ENCODE data around the gene CSTA.

CSTA gene

DNA sequence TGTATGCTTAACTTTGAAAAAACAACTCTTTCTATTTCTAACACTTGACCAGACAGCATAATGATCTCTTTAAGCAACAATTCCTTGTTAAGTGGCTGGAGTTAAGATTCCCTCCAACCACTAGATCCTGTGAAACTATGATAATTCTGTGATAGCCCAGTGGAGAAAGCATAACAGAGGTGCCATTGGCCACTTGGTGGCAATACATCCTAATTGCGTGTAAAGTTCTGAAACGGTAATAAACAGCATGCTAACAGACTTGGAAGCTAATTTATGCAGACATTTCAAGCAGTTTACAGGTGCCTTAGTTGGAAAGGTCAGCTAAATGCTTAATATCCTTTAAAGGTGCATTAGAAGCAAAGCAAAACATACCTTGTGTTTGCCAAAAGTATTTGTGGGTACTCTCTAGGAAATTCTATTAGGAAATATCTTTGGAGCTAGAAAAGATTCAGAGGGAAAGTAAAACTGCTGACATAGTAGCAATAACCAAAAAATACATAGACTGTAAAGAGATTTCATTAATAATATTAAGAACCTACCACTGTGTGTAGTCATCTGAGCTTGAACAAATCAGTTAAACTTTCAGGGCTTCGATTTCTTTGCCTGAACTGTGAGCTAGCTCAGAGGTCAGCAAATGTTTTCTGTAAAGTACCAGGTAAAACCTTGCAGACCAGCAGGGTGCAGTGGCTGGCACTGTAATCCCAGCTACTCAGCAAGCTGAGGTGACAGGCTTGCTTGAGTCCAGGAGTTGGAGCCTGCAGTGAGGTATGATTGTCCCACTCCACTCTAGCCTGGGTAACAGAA is 19.0 kb upstream of the CSTA start:
- no CpG with 5 or more reads among the region's 3 CpGs for WGBS (ENCODE audit: extremely low coverage, insufficient coverage, low lambda C conversion rate)
- DNase-seq, result peak; percentile 65
- H3K79me1 ChIP-seq (ENCODE audit: low read length), result no peaks in the 10 kb centered on the region
- H3K18ac ChIP-seq (ENCODE audit: low read length), result no peak overlapping the region
- no peak overlapping the region for H3K56ac ChIP-seq (ENCODE audit: low read length)
- no peak overlapping the region for H3K4ac ChIP-seq (ENCODE audit: low read depth, low read length)
- H4K8ac ChIP-seq (ENCODE audit: low read depth, low read length), result no peak overlapping the region
- H3K79me2 ChIP-seq (ENCODE audit: control insufficient read depth, insufficient read depth, low read length), result no peaks in the 10 kb centered on the region
- H3K4me1 ChIP-seq (ENCODE audit: control insufficient read depth, low read depth, low read length), result no peaks in the 10 kb centered on the region
- H2BK5ac ChIP-seq (ENCODE audit: low read length), result no peak overlapping the region
- no peak overlapping the region for H2BK15ac ChIP-seq (replicated peaks; ENCODE audit: low read depth)
- H2AK5ac ChIP-seq (ENCODE audit: low read length), result no peak overlapping the region
- no peak overlapping the region for H3K27ac ChIP-seq (ENCODE audit: low read depth, low read length)
- no peak overlapping the region for H2BK120ac ChIP-seq (ENCODE audit: low read depth, low read length)
- no peak overlapping the region for H3K23ac ChIP-seq (ENCODE audit: low read length)
- H3K36me3 ChIP-seq (ENCODE audit: control insufficient read depth, insufficient read depth, low read length), result no peaks in the 10 kb centered on the region
- no peak overlapping the region for H3K4me3 ChIP-seq (ENCODE audit: low read length)
- H3K4me2 ChIP-seq (ENCODE audit: low read length), result no peak overlapping the region
- H4K5ac ChIP-seq (ENCODE audit: low read length), result no peak overlapping the region
- no peaks in the 10 kb centered on the region for H3K27me3 ChIP-seq (ENCODE audit: insufficient read depth, low read length, poor library complexity)
- H3K9ac ChIP-seq (ENCODE audit: low read length), result no peak overlapping the region

DNA sequence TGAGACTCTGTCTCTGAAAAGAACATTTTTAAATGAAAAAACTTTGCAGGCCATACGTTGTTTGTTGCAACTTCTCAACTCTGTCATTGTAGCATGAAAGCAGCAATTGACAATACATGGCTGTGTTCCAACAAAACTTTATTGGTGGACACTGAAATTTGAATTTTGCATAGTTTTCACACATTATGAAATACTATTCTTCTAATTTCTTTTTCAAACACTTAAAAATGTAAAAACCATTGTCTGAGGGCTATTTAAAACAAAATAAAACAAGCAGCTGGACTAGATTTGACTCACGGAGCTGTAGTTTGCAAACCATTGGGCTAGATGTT is 18.5 kb upstream of the CSTA start:
- Histone ChIP-seq H3K9ac (ENCODE audit: low read length) (no peak overlapping the region), H3K18ac (ENCODE audit: low read length) (no peak overlapping the region), H2AK5ac (ENCODE audit: low read length) (no peak overlapping the region), H3K4me3 (ENCODE audit: low read length) (no peak overlapping the region), H2BK15ac (replicated peaks; ENCODE audit: low read depth) (no peak overlapping the region), H3K36me3 (ENCODE audit: control insufficient read depth, insufficient read depth, low read length) (no peaks in the 10 kb centered on the region), H3K79me1 (ENCODE audit: low read length) (no peaks in the 10 kb centered on the region), H2BK120ac (ENCODE audit: low read depth, low read length) (no peak overlapping the region), H3K79me2 (ENCODE audit: control insufficient read depth, insufficient read depth, low read length) (no peaks in the 10 kb centered on the region), H2BK5ac (ENCODE audit: low read length) (no peak overlapping the region), H3K23ac (ENCODE audit: low read length) (no peak overlapping the region), H3K27me3 (ENCODE audit: insufficient read depth, low read length, poor library complexity) (no peaks in the 10 kb centered on the region), H4K5ac (ENCODE audit: low read length) (no peak overlapping the region), H3K4me2 (ENCODE audit: low read length) (no peak overlapping the region), H3K56ac (ENCODE audit: low read length) (no peak overlapping the region), H4K8ac (ENCODE audit: low read depth, low read length) (no peak overlapping the region), H3K27ac (ENCODE audit: low read depth, low read length) (no peak overlapping the region), H3K4ac (ENCODE audit: low read depth, low read length) (no peak overlapping the region), H3K4me1 (ENCODE audit: control insufficient read depth, low read depth, low read length) (no peaks in the 10 kb centered on the region)
- WGBS (ENCODE audit: extremely low coverage, insufficient coverage, low lambda C conversion rate), result no CpG with 5 or more reads among the region's 2 CpGs
- DNase-seq, result no peak

DNA sequence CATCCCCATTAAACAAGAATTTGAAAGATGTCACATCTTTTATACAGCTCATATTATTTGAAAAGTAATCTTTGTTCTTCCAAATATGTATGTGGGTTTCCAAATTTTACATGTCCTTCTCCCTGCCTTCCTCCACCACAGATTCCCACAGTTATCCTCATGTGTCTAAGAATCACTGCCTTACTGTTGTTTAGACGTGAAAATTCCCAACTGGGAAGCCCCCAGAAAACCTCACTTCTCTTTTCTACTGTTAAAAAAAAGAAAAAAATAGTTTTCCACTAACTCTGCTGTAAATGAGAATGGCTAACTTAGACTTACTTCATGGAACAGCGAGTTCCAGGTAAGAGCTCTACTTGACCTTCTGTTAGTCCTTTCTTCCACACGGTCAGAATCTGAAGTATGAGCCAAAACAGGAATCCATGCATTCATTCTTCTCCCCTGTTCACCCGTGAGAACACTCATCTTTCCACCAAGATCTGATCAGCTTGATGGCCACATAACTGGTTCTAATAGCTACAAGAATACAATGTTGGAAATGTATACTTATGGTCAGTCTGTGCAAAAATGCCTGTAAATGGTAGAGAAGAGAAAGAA is 17.9 kb upstream of the CSTA start:
- no peaks in the 10 kb centered on the region for H3K36me3 ChIP-seq (ENCODE audit: control insufficient read depth, insufficient read depth, low read length)
- no peak for DNase-seq
- H3K9ac ChIP-seq (ENCODE audit: low read length), result no peak overlapping the region
- H2BK15ac ChIP-seq (replicated peaks; ENCODE audit: low read depth), result no peak overlapping the region
- H2BK5ac ChIP-seq (ENCODE audit: low read length), result no peak overlapping the region
- no CpG with 5 or more reads among the region's 4 CpGs for WGBS (ENCODE audit: extremely low coverage, insufficient coverage, low lambda C conversion rate)
- no peak overlapping the region for H3K56ac ChIP-seq (ENCODE audit: low read length)
- no peak overlapping the region for H3K23ac ChIP-seq (ENCODE audit: low read length)
- no peak overlapping the region for H3K27ac ChIP-seq (ENCODE audit: low read depth, low read length)
- H3K4me1 ChIP-seq (ENCODE audit: control insufficient read depth, low read depth, low read length), result no peaks in the 10 kb centered on the region
- H4K5ac ChIP-seq (ENCODE audit: low read length), result no peak overlapping the region
- no peak overlapping the region for H3K18ac ChIP-seq (ENCODE audit: low read length)
- H4K8ac ChIP-seq (ENCODE audit: low read depth, low read length), result no peak overlapping the region
- no peak overlapping the region for H3K4ac ChIP-seq (ENCODE audit: low read depth, low read length)
- H3K79me1 ChIP-seq (ENCODE audit: low read length), result no peaks in the 10 kb centered on the region
- no peak overlapping the region for H2AK5ac ChIP-seq (ENCODE audit: low read length)
- no peak overlapping the region for H2BK120ac ChIP-seq (ENCODE audit: low read depth, low read length)
- no peaks in the 10 kb centered on the region for H3K79me2 ChIP-seq (ENCODE audit: control insufficient read depth, insufficient read depth, low read length)
- H3K27me3 ChIP-seq (ENCODE audit: insufficient read depth, low read length, poor library complexity), result no peaks in the 10 kb centered on the region
- H3K4me3 ChIP-seq (ENCODE audit: low read length), result no peak overlapping the region
- no peak overlapping the region for H3K4me2 ChIP-seq (ENCODE audit: low read length)

DNA sequence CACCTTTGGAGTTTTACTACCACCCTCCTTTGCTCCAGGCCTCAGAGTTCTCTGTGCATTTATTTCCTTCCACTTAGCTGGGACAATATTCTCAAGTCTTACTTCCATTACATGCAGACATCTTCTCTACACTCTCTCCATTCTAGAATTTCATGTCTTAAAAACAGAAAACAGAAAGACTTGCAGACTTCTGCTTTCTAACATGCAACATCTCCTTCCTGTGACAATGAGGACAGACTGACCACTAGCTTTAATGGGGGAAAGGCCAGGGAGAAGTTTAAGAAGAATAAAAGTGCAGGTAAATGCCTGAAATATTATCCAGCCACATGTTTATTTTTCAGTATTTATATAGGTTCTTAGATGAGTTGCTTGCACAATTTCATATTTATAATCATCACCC is 17.1 kb upstream of the CSTA start:
- H2AK5ac ChIP-seq (ENCODE audit: low read length), result no peak overlapping the region
- no peak overlapping the region for H3K4ac ChIP-seq (ENCODE audit: low read depth, low read length)
- H3K27ac ChIP-seq (ENCODE audit: low read depth, low read length), result no peak overlapping the region
- H3K4me1 ChIP-seq (ENCODE audit: control insufficient read depth, low read depth, low read length), result no peaks in the 10 kb centered on the region
- H3K4me2 ChIP-seq (ENCODE audit: low read length), result no peak overlapping the region
- no peaks in the 10 kb centered on the region for H3K36me3 ChIP-seq (ENCODE audit: control insufficient read depth, insufficient read depth, low read length)
- no peak overlapping the region for H4K8ac ChIP-seq (ENCODE audit: low read depth, low read length)
- no peak for DNase-seq
- H3K27me3 ChIP-seq (ENCODE audit: insufficient read depth, low read length, poor library complexity), result no peaks in the 10 kb centered on the region
- H2BK120ac ChIP-seq (ENCODE audit: low read depth, low read length), result no peak overlapping the region
- H3K79me1 ChIP-seq (ENCODE audit: low read length), result no peaks in the 10 kb centered on the region
- no peak overlapping the region for H4K5ac ChIP-seq (ENCODE audit: low read length)
- H3K4me3 ChIP-seq (ENCODE audit: low read length), result no peak overlapping the region
- no peak overlapping the region for H2BK15ac ChIP-seq (replicated peaks; ENCODE audit: low read depth)
- no peaks in the 10 kb centered on the region for H3K79me2 ChIP-seq (ENCODE audit: control insufficient read depth, insufficient read depth, low read length)
- no peak overlapping the region for H2BK5ac ChIP-seq (ENCODE audit: low read length)
- H3K18ac ChIP-seq (ENCODE audit: low read length), result no peak overlapping the region
- H3K9ac ChIP-seq (ENCODE audit: low read length), result no peak overlapping the region
- no peak overlapping the region for H3K56ac ChIP-seq (ENCODE audit: low read length)
- no peak overlapping the region for H3K23ac ChIP-seq (ENCODE audit: low read length)

DNA sequence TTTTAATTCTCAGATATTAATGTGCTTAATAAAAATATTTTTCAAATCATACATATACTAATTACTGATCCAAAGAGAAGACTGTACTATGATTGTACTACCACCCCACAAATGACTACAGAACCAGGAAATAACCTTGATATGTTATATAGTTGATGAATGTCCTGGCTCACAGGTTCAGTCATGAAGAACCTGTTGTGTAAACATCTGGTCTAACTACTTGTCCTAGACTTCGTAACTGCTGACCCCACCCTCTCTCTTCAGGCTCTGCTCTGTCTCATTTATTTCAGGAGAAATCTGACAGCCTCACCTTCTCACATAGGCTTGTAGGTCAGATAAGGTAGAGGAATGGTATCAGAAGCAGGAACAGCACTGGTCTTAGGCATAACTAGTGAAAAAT is 14.7 kb upstream of the CSTA start:
- H3K56ac ChIP-seq (ENCODE audit: low read length), result no peak overlapping the region
- H2BK120ac ChIP-seq (ENCODE audit: low read depth, low read length), result no peak overlapping the region
- H3K27ac ChIP-seq (ENCODE audit: low read depth, low read length), result no peak overlapping the region
- H3K4me3 ChIP-seq (ENCODE audit: low read length), result no peak overlapping the region
- no CpG with 5 or more reads among the region's 1 CpG for WGBS (ENCODE audit: extremely low coverage, insufficient coverage, low lambda C conversion rate)
- H3K9ac ChIP-seq (ENCODE audit: low read length), result no peak overlapping the region
- H3K79me1 ChIP-seq (ENCODE audit: low read length), result no peaks in the 10 kb centered on the region
- H3K4me1 ChIP-seq (ENCODE audit: control insufficient read depth, low read depth, low read length), result no peaks in the 10 kb centered on the region
- no peaks in the 10 kb centered on the region for H3K79me2 ChIP-seq (ENCODE audit: control insufficient read depth, insufficient read depth, low read length)
- H3K36me3 ChIP-seq (ENCODE audit: control insufficient read depth, insufficient read depth, low read length), result no peaks in the 10 kb centered on the region
- H3K4me2 ChIP-seq (ENCODE audit: low read length), result no peak overlapping the region
- no peak overlapping the region for H3K4ac ChIP-seq (ENCODE audit: low read depth, low read length)
- no peak overlapping the region for H3K23ac ChIP-seq (ENCODE audit: low read length)
- H3K27me3 ChIP-seq (ENCODE audit: insufficient read depth, low read length, poor library complexity), result no peaks in the 10 kb centered on the region
- no peak overlapping the region for H4K8ac ChIP-seq (ENCODE audit: low read depth, low read length)
- DNase-seq, result no peak
- no peak overlapping the region for H2BK5ac ChIP-seq (ENCODE audit: low read length)
- H2AK5ac ChIP-seq (ENCODE audit: low read length), result no peak overlapping the region
- H2BK15ac ChIP-seq (replicated peaks; ENCODE audit: low read depth), result no peak overlapping the region
- H3K18ac ChIP-seq (ENCODE audit: low read length), result no peak overlapping the region
- H4K5ac ChIP-seq (ENCODE audit: low read length), result no peak overlapping the region

DNA sequence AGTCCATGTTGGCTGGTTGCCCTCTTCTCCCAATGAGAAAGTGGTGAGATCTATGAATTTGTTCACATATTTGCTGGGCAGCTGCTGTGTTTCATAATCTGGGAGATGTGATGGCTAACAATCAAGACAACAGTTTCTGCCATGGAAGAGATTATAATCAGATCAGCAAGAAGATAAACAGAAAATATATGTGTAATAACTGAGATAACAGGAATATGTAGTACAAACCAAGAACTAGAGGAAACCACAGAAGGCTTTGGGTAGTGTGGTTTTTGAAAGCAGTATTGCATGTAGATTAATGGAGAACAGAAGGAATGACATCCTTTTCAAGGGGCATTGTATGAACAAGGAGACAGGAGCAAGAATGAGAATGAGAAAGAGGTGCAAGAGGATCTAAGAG is 12.2 kb upstream of the CSTA start:
- Histone ChIP-seq H4K8ac (ENCODE audit: low read depth, low read length) (no peak overlapping the region), H3K27me3 (ENCODE audit: insufficient read depth, low read length, poor library complexity) (no peaks in the 10 kb centered on the region), H3K23ac (ENCODE audit: low read length) (no peak overlapping the region), H3K79me1 (ENCODE audit: low read length) (no peaks in the 10 kb centered on the region), H3K79me2 (ENCODE audit: control insufficient read depth, insufficient read depth, low read length) (no peaks in the 10 kb centered on the region), H3K36me3 (ENCODE audit: control insufficient read depth, insufficient read depth, low read length) (no peaks in the 10 kb centered on the region), H3K4me2 (ENCODE audit: low read length) (no peak overlapping the region), H3K4ac (ENCODE audit: low read depth, low read length) (no peak overlapping the region), H2AK5ac (ENCODE audit: low read length) (no peak overlapping the region), H2BK15ac (replicated peaks; ENCODE audit: low read depth) (no peak overlapping the region), H3K4me1 (ENCODE audit: control insufficient read depth, low read depth, low read length) (no peaks in the 10 kb centered on the region), H3K56ac (ENCODE audit: low read length) (no peak overlapping the region), H3K27ac (ENCODE audit: low read depth, low read length) (no peak overlapping the region), H2BK5ac (ENCODE audit: low read length) (no peak overlapping the region), H3K4me3 (ENCODE audit: low read length) (no peak overlapping the region), H3K18ac (ENCODE audit: low read length) (no peak overlapping the region), H3K9ac (ENCODE audit: low read length) (no peak overlapping the region), H4K5ac (ENCODE audit: low read length) (no peak overlapping the region), H2BK120ac (ENCODE audit: low read depth, low read length) (no peak overlapping the region)
- DNase-seq, result no peak

Measured in mesendoderm (in vitro differentiated cells).